Inferior parietal cortex (tissue), 1 donor: ENCODE measurements around the gene DOCK9.

Source experiments
- DNase-seq: peaks from one replicate; pipeline ENCODE4 v3.0.0-alpha.2; 2016; ENCODE audit errors: extremely low spot score

Gene DOCK9, protein sequence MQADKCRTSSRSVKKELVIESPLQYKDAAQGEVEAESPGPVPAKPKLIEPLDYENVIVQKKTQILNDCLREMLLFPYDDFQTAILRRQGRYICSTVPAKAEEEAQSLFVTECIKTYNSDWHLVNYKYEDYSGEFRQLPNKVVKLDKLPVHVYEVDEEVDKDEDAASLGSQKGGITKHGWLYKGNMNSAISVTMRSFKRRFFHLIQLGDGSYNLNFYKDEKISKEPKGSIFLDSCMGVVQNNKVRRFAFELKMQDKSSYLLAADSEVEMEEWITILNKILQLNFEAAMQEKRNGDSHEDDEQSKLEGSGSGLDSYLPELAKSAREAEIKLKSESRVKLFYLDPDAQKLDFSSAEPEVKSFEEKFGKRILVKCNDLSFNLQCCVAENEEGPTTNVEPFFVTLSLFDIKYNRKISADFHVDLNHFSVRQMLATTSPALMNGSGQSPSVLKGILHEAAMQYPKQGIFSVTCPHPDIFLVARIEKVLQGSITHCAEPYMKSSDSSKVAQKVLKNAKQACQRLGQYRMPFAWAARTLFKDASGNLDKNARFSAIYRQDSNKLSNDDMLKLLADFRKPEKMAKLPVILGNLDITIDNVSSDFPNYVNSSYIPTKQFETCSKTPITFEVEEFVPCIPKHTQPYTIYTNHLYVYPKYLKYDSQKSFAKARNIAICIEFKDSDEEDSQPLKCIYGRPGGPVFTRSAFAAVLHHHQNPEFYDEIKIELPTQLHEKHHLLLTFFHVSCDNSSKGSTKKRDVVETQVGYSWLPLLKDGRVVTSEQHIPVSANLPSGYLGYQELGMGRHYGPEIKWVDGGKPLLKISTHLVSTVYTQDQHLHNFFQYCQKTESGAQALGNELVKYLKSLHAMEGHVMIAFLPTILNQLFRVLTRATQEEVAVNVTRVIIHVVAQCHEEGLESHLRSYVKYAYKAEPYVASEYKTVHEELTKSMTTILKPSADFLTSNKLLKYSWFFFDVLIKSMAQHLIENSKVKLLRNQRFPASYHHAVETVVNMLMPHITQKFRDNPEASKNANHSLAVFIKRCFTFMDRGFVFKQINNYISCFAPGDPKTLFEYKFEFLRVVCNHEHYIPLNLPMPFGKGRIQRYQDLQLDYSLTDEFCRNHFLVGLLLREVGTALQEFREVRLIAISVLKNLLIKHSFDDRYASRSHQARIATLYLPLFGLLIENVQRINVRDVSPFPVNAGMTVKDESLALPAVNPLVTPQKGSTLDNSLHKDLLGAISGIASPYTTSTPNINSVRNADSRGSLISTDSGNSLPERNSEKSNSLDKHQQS (N-terminal part only)

DNA sequence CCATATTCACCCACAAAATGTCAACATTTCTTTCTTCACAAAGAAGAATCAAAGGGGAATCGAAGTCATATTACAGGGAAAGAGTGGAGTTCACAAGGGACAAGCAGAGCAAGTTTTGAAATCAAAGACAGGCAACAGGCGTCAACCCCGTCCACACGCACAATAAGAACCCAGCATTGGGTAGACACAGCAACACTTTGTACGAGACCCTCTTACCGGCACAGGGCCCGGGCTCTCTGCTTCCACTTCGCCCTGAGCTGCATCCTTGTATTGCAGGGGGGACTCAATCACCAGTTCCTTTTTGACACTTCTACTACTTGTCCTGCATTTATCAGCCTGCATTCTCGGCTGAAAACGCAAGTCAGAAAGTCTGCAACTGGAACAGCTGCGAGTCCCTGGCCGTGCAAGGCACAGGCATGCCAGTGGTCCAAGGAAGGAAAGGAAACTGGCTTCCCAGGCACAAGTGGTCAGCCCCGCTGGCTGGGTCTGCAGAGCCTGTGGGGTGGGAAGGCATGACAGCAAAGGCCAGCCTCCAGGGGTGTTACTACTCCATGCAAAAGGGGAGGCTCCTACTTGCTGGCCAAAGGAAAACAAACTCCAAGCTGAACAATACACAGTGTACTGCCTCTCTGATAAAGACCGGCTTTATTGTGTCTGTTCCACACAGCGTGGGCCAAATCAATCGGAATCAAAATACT is at the start of gene DOCK9:
DOCK9 (minus strand) TSS at position 497 of the 698 bp plus-strand sequence; CDS start at position 342, 155 bp downstream.
- DNase-seq, result peak; percentile 71

DNA sequence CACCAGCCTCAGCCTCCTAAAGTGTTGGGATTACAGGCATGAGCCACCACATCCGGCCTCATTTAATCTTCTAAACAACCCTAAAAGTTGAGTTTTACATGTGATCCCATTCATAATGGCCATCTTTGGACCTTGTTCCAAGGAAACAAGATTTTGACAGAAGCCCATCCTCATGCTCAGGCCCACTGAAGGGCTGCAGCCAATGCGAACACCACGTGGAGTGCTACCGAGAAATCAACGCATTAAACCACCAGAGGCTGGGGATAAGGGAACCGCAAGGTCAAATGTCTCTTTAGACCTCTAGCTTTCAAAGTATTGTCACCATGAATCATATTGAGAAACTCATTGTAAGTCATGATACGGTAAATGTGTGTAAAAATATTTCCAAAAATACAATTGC is 49.4 kb upstream of the DOCK9 start:
- DNase-seq, result no peak

DNA sequence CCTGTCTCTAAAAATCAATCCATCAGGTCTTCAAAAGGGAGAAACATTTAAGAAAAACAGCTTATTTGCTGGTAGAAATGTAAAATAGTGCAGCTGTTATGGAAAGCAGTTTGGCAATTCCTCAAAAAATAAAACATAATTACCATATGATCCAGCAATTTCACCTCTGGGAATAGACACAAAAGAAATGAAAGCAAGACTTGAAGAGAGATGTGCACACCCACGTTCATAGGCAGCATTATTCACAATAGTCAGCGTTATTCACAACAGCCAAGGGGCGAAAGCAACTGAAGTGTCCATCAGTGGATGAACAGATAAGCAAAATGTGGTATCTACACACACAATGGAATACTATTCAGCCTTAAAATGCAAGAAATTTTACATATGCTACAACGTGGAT is 45.1 kb upstream of the DOCK9 start:
- no peak for DNase-seq

DNA sequence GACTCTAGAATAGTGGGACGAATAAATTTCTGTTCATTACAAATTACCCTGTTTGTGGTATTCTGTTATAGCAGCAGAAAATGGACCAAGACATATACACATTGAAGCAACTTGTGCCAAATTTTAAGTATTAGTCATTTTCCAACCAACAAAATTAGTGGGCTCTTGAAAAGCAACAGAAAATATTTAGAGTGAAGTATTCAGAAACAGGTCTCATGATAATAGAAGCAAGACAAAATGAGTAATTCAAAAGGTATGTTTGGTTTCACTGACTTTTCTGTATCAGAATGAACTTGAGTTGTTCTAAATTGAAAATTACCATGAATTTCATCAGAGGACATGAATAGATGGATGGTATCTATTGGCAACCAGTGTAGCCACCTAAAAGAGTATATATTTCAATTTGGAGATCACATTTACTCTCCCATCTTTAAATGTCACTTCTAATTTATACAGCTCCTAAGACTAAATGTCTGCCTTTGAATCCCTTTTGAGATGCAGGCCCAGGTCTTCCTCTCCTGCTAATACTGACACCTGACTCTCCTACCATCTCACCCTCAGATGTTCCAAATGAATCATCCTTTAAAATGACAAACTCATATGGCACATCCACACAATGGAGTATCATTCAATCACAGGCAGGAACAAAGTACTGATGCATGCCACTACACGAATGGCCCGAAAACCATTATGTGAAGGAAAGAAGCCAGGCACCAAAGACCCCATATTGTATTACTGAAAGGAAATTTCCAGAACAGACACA is 40.7 kb upstream of the DOCK9 start:
- DNase-seq, result no peak

DNA sequence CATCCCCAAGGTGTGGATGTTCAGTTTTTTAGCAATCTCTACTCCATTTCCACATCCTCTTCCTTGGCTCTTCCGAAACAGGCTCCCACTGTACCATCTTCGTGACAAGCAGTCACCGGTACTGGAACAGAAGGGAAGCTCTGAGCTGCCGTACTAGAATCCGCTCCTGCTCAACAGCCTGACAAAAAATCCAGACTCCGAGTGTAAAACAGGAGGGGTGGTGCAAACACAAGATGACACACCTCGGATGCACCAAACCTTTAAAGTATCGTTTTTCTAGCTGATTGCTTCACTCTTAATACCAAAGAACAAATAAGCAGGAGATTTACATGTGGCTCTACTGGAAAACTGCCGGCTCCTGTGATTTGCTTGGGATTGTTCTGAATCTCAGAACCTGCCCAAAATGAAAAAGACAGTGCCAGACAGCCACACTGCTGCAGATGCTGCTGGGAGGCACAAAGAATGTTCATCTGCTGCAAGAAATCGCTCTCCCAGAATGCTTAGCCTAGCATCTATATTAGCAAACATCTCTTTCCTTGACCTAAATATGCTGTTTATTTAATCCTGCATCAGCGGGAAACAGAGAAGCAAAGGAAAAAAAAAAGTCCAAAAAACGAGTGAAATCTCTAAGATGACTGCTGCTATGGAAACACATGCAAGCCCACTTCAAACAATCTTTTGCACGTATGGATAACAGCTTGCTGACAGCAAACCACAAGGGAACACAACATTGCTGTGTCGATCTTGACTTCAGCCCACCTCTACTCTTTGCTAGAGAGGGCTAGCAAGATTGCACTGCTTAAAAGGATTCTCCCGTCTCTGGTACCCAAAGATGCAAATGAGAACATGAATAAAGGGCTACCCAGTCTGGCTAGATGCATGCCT is 38.0 kb upstream of the DOCK9 start:
- peak; percentile 65 for DNase-seq

DNA sequence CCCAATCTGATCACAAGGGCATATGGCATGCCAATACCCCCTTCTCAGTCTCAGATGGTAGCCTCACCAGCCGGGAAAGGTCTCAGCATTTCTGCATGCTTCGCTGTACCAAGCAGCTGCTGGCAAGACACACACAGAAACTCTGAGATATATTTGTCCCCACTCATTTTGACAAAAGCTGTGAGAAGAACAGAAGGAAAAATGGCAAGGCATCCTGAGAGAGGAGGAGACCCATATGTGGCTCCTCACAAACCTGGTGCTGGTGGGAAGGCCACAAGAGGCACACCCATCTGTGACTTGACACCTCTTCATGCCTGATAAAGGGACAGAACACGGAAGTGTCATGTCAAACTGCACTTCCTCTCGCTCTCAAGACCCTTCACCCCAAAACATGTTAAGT is 36.7 kb upstream of the DOCK9 start:
- DNase-seq, result no peak

DNA sequence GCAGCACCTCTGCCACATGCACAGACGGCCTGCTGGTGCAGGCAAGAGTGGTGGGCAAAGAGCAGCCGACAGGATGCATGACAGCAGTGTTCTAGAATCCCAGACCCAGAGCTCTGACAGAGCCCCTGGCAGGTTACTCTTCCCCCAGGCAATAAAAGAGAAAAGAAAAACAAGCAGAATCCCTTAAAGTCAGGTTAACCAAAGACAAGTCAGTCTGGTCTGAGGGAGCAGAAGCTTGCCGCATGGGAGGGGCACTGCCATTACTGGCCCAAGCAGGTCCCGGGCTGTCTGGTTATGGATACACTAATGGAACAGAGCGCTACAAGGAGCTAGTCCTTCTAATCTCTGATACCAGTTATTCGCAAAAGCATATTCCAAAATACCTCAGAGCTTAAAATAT is 36.1 kb upstream of the DOCK9 start:
- DNase-seq, result peak; percentile 33

DNA sequence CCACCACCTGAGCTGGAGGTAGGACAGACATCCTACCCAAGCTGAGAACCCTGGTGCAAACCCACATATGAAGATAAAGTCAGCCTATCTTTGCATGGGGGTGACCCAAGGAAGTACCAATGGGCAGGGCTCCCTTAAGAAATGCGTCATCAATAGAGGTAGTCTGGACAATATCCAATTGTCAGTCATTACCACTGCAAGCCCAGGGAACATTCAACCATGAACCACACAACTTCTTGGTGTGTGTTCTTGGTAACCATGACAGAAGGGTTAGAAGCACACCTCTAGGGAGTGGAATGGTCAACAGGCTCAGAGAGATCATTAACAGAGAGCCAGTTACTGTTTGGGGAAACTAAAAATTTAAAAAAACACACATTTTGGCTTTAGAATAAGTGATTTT is 34.7 kb upstream of the DOCK9 start:
- no peak for DNase-seq

DNA sequence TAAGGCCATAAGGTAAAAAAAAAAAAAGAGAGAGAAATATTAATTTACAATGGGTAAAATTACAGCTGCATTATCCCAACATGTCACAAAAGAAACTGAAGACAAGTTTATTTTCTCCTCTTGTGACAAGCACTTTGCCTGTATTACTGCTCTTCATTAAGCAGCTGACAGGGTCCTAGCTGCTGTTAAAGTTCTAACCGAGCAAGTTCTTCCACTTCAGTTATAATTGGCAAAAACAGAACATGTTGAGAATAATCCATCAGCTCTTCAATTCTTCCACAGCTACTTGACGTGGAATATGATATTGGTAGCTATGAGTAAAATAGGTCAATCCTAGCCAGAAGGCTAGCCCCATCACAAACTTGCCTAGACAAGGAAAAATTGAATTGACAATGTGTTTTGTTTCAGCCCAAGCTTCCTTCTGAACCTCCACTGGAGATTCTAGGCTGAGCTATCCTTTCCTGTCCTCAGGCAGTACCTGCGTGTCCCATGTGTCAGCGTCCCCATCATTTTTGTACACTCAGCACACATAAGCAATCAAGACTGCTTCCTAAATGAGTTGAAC is 32.2 kb upstream of the DOCK9 start:
- no peak for DNase-seq

DNA sequence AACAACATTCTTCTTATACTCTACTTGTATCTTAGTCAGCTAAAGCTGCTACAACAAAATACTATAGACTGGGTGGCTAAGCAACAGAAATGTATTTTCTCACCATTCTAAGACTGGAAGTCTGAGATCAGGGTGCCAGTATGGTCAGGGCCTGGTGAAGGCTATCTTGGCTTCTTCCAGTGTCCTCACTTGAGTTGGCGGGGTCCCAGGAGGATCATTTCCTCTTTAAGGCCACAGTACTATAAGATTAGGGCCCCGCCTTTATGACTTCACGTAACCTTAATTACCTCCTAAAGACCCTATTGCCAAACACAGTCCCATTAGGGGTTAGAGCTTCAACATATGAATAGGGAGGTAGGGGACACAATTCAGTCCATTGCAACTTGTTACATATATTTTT is 30.7 kb upstream of the DOCK9 start:
- DNase-seq, result no peak

DNA sequence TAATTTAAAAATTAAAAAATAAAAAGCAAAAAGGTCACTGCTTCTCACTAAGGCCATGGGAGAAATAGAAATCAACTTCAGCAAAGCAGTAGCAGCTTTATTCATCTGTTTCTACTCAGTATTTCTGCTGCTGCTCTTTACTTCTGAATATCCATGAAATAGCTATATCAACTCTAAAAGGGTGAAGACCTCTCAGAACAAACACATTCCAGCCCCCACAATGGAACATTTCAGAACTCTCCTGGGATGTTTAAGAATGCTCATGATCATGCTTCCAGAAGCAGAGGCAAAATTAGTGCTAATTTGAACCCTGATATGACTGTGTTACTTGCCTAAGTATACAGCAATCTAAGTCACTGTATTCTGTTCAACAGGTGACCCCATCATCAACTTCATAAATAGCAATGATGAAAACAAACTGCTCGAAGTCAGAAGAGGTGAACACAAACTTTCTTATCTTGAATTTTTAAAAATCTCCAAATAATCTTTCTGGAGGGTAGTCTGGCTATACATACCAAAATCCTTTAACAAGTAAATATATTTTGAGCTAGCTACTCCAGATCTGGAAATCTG is 29.6 kb upstream of the DOCK9 start:
- no peak for DNase-seq

DNA sequence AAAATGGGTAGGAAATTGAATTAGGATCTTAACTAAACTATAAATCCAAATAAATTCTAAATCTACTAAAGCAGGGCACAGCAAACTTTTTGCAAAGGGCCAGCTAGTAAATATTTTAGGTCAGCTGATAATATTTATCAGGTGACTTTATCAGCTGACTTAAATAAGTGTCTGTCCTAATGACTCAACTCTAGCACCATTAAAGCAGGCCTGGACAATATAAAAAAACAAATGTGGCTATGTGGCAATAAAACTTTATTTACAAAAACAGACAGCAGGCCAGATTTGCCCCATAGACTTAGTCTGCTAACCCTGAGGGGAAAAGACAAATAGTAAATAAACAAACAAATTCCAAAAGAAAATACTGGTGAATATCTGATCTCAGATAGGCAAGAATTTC is 27.7 kb upstream of the DOCK9 start:
- no peak for DNase-seq

DNA sequence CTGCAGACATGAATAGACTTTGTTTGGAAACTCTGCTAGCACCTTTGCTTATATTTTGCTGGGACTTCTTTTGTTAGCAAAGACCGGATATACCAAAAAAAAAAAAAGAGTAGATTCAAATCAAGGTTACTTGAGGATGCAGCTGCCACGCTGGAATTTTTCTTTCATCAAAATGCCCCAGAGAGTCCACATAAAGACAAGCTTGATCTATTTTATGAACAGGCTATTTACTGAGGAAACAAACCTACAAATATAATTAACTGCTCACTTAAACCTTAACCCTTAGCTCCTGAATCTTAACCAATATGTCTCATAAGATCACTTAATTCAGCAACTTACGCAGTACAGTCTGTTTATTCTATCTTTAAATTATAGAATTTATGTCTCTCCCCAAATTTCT is 27.1 kb upstream of the DOCK9 start:
- DNase-seq, result no peak

DNA sequence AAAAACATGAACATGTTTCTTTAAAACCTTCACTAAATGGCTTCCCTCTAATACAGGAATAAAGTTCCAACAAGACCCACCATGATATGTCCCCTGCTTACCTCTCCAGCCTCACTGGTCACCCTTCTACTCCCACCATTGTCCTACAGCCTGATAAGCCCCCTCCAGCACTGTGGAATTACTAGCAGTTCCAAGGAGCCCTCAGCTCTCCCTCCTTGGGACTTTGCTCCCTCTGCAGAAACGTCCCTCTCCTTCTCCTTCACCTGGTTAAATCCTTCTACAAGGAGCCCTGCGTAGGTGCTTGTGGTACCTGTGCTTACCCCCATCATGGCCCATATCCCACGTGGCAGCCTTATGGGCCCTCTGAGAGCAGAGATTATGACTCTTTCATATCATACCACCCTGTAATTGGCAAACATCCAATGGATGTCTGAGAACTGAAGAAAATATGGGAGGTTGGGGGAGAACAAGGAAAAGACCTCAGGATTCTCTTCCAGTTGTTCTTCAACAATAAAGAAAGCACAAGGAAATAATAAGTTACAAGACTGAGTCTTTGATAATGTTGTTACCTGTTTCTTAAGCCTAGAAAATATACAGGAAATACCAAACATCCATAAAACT is 26.1 kb upstream of the DOCK9 start:
- DNase-seq, result no peak

DNA sequence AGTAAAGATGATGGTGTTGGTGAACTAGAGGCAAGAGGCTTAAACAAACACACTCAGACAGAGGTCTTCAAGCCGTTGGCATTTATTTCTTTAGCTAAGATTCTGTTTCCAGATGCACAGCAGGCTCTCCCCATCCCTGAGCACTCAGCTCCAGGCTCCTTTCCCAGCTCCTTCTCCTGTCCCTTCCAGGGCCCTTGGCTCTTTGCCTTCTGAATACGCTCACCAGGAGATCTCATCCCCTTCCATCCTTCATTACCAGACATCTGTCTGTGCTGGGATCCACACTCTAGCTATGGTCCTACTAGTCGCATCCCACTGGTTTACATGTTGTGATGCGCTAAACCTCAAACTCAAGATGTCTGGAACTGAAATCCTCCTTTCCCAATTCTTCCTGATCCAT is 25.3 kb upstream of the DOCK9 start:
- DNase-seq, result no peak

DNA sequence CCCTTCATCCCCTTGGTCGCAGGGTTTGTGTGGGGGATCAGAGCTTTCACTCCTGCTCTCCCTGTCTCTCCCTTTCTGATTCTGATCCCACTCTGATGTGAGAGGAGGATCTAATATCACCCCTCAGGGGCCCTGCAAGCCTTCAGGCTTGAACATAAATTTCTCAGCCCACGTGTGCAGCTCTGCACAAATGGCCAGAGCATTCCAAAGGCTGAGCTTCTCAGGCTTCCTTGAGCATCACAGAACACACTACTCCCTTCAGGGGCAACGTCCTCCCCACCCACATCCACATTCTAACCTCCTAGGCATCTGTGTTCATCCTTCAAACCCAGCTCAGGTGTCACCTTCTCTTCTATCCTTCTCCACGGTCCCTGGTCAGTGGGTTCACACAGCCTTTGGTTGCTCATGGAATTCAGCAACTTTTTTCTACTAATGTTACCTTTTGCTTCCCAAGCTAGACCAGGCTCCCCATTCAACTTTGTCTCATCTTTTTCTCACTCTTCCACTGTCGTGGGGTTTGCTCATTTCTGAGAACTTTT is 24.4 kb upstream of the DOCK9 start:
- DNase-seq, result no peak

DNA sequence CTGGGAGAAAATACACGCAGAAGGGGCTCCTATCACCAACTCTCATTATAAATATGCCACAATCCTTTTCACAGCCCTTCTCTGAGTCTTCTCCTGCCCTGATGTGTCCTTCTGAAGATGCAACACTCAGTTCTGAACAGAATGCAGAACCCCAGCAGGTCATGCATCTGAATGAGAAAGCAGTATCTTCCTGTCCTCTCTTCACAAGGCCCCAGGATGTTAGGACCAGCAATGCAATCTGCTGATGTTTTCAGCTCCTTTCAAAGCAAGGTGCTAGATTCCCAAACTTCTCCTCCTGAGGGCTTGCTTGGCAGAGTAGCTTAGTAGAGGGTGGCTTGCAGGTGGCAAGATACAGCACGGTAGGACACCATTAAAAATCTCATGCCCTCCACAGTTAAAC is 22.3 kb upstream of the DOCK9 start:
- DNase-seq, result no peak

DNA sequence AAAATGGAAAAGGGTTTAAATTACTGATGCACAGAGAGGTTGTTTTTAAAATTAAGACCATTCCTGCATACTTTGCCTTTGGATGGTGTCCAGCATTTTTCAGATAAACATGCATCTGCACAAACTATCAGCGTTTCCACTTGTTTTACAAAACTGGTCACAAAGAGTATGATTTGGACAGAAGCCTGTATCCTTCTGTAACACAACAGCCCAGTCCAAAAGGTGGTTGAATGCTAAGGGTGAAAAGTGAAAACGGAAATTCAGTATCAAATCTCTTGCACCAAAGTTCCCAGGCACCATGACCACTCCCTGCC is 21.7 kb upstream of the DOCK9 start:
- no peak for DNase-seq
